GM19397 (cell line): ENCODE measurements around the gene WDR26.
"Not testable (repeated sequence)": the region's sequence is repeated elsewhere in the genome, so short reads cannot be mapped to it uniquely, and the experiment has no call there.

Experiments used
- ATAC-seq: cut with Tn5 transposase; IDR thresholded peaks from one replicate; pipeline ENCODE4 v1.9.1; 2021; ENCODE audit warnings: mild to moderate bottlenecking, moderate library complexity; ENCODE audit not compliant: unreplicated experiment

WDR26 gene

DNA sequence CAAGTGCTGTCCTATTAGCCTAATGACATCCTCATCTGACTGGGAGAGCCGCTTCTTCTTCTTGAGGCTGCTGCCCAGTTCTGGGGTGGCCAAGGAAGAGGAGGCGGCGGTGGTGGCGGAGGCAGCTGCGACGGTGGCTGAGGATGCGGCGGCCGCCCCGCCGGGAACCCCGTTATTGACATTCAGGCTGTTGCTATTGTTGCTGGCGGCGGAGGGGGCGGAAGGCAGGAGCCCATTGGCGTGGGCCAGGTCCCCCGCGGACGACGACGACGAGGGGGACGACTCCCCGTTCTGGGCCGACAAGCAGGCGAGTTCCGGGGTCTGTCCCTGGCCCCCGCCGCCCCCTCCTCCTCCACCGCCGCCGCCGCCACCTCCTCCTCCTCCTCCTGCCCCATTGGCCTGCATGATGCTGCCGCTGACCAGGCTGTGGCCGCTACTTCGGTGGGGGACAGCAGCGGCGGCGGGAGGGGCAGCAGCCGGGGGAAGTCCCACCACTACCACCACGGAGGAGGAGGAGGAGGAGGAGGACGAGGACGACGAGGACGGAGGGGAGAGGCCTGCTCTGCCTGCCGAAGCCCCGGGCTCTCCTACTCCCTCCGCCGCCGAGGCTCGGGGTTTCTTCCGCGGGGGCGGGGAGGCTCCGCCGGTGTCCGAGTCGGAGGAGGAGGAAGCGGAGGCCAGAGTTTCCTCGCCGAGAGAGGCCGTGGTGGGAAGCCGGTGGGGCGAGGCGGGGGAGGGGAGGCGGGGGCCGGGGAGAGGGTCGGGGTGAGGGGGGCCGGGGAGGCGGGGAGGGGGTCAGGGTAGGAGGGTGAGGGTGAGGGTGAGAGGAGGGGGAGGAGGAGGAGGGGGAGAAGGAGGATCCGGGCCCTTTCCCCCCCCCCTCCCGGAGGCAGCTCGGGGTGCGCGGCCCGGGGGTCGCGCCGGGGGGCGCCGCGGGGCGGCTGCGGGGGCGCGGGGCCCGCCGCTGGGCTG is 610 bp downstream of the WDR26 start:
- no peak for ATAC-seq

GRCh38 chr1:224433041-224433691 is 1.4 kb downstream of the WDR26 start:
- ATAC-seq: no peak

DNA sequence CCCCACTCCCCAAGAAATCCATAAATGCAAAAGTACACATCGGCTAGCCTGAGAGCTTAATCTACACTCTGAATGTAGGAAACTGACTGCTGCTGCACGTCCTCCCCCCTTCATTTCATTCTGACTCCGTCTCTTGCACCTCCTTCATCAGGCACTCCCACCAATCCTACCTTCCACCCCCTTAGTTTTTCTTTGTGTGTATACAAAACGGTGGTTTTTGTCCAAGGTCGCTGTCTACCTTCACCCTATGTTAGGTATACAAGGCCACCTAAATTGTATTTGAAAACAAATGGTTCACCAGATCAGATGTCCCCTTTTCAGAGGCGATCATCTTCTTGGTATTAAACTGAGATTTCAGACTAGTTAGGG is 1.9 kb downstream of the WDR26 start:
- ATAC-seq: no peak

DNA sequence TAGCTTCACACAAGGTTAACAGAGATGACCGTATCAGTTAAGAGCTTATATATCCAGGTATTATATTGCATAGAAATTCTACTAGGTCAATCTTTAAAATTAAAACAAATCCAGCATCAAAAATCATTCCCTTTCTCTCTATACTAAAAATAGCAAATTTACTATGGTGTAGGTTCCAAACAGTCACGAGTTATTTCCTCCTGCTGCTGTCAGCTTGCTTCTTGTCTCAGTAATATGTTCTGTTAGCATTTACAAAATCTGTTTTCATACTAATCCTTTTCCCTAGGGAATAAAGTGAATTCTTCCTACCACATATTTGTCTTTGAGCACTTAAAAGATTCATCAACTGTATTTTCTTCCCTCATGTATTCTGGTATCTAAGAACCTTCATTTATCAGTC is 2.5 kb downstream of the WDR26 start:
- no peak for ATAC-seq

DNA sequence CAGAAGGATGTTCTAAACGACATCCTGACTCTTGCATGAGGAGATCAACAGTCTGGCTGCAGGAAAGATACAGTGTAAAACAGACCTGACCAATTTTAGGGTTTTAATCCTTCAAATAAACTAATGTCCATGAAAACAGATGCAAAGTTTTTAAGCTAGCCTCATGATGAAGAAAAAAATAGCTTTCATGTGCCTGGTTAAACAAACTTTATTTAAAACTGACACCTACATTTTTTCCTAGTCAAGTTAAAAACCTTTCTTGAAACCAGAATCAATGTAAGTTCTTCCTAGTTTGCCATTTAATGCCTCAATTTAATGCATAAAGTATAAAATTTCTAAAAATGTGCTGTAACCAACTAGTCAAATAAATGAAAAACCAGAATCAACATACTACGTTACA is 2.9 kb downstream of the WDR26 start:
- ATAC-seq: no peak

DNA sequence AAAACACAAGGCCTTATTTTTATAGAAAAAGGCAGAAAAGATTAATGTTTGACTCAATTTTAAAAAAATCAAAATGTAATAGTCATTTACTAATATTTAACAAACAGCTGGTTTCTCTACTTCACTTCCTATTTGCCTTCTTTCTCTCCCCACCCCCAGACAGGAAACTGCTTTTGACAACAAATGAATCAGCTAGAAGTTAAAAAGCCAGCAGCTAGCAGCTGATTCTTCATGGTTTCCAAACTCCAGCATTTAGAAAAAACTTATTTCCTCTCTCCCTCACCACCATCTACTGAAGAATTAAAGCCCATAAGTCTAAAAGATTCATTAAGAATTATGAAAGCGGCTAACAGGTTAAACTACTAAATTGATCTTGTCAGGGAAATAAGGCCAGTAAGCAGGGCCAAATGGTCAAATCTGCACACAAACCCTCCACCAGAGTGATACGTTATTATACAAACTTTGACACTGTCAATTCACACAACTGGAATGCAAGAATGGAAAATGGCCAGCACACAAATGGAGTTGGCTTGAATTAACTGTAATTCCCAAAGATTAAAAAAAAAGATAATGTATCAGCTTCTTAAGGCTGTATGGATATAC is 4.0 kb downstream of the WDR26 start:
- ATAC-seq: no peak

GRCh38 chr1:224429616-224430326 is 4.8 kb downstream of the WDR26 start:
- no peak for ATAC-seq

DNA sequence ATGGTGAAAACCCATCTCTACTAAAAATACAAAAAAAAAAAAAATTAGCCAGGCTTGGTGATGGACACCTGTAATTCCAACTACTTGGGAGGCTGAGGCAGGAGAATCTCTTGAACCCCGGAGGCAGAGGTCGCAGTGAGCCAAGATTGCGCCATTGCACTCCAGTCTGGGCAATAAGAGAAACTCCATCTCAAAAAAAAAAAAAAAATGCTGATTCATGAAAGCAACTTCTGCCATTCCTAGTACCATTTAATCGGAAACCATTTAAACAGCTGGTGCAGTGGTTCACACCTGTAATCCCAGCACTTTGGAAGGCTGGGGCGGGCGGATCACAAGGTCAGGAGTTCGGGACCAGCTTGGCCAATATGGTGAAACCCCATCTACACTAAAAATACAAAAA is 5.9 kb downstream of the WDR26 start:
- not testable (repeated sequence) for ATAC-seq

DNA sequence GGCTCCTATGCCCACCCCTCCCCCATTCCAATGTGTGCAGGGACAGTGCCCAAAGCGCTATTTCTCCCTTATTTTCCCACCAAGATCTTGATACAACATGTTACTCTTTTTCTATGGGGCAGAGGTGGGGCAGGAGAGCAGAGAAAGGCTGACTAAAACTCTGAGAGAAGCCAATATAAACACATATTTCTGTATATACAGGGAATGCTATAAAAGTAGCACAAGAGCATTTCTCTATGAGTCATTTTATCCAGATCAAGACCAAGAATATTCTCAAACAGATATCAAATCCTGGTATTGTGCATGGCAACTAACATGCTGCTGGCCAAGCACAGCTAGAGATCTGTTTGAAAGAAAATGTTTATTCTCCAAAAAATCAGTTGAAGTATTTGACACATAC is 7.3 kb downstream of the WDR26 start:
- ATAC-seq: no peak

GRCh38 chr1:224426869-224427268 is 7.7 kb downstream of the WDR26 start:
- not testable (repeated sequence) for ATAC-seq

GRCh38 chr1:224425279-224425884 is 9.2 kb downstream of the WDR26 start:
- no peak for ATAC-seq

DNA sequence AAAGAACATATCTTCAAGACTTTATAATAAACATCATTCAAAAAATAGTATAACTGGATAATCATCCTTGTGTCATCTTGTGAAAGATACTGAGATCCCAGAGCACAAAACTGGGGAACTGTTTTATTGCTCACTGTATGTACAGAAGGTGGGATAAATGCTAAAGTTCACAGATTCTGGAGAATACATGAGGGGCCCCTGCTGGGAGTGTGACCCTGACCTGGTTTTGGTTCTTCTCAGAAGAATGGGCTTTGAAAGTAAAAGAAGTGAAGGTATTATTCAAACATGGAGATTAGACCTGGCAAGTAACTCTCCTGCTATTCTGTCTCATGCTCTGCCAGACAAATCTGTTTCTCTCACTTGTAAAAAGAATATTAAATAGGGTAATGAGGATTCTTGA is 14.5 kb downstream of the WDR26 start:
- no peak for ATAC-seq

GRCh38 chr1:224411766-224412165 is 22.8 kb downstream of the WDR26 start:
- no peak for ATAC-seq

DNA sequence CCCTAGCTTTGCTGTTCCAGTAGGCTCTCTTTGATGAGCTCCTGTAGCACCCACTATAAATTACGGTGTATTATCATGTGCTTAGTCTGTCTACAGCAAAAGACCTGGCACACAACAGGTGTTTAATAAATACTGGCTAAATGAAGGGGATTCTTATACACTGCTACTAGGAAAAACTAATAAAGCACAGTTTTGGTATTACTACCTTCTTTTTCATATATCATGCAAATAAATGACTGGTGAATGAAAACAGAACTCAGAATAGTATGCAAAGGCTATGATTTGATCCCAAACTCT is 26.4 kb downstream of the WDR26 start:
- no peak for ATAC-seq

- no peak for ATAC-seq
These were observed 26.9 kb downstream of the WDR26 start for GRCh38 chr1:224407571-224408293.

- ATAC-seq: no peak
These were observed 28.4 kb downstream of the WDR26 start for GRCh38 chr1:224406216-224406615.

DNA sequence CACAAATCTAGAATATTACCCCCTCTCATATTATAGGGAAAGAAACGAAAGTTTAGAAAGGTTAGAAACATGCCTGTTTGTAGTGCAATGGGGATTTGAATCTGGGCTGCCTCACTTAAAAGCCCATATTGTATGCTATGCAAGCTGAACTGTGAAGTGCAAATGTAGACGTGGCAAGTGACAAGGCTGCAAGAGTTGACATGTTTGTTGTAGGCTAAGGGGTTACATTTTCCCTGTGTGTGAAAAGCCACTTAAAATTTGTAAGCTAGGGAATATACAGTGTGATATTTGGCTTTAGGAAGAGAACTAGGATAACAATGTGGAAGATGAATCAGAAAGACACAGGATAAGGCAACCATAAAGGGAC is 29.0 kb downstream of the WDR26 start:
- no peak for ATAC-seq

DNA sequence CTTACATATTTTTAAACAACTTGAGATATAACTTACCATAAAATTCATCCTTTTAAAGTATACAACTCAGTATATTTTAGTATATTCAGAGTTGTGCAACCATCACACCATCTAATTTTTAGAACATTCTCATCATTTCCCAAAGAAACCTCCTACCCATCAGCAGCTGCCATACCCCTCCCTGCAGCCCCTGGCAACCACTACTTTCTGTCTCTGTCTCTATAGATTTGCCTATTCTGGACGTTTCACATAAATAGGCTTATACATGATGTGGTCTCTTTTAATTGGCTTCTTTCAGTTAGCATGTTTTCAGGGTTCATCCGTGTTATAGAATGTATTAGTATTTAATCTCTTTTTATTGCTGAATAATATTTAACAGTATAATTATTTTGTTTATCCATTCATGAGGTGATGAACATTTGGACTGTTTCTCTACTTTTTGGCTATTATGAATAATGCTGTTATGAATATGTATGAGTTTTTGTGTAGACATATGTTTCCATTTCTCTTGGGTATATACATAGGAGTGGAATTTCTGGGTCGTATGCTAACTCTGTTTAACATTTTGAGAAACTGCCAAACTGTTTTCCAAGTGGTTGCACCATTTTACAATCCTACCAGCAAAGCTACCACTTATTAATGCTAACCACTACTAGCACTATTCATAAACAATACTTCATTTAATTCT is 29.5 kb downstream of the WDR26 start:
- no peak for ATAC-seq

DNA sequence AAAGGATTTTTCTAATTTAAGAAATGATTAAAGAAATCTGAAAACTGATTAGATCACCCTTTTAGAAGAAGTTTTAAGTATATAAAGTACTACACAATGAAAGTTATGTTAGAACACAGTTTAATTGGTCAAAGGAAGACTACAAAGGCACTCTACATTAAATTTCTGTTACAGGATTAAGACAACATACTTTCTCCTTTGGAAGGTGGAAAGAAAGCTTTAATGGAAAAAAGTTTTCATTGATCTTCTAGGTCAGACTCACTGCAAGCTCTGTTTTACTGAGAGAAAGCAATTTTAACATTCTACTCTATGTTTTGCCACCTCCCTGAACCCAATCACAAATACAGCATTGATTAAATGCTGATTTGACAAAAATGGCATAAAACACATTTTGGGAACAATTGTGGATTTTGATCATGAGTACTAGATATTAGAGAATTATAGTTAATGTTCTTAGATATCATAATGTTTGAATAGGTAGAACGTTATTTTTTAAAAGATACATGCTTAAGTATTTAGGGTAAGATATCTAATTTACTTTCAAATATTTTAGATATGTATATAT is 32.0 kb downstream of the WDR26 start:
- ATAC-seq: no peak

DNA sequence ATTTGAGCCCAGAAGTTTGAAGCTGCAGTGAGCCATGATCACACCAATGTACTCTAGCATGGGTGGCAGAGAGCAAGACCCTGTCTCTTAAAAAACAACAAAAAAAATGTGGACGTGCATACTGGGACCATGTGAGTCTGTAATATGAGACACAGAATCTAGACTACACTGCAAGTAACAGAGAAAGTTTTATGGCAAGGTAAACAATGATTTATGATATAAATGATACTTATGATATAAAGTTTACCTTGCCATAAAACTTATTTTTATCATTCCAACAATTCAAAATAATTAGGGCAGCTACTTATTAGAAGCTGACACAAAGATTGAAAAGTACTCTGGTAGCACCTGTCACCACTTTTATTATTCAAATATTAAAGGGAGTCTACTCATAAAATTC is 34.7 kb downstream of the WDR26 start:
- no peak for ATAC-seq
